HG03045 (cell line): ENCODE measurements around the gene CEP97.

Experiments
- ATAC-seq: cut with Tn5 transposase; IDR thresholded peaks from one replicate; pipeline ENCODE4 v1.9.1; 2021; ENCODE audit warnings: mild to moderate bottlenecking, moderate library complexity; ENCODE audit not compliant: unreplicated experiment

Gene CEP97

DNA sequence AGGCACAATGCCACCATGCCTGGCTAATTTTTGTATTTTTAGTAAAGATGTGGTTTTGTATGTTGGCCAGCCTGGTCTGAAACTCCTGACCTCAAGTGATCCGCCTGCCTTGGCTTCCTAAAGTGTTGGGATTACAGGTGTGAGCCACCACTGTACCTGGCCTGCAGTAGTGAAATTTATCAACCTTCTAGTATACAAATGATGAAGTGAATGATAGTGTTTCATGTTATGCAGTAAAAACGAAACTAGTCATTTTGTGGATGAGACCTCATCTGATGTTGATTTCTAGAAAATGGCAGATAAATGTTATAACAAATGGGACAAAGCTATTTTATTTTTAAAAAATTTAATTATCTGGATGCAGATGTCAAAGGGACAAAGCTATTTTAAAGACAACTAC, 87.5 kb downstream of the CEP97 start:
- ATAC-seq, result no peak

DNA sequence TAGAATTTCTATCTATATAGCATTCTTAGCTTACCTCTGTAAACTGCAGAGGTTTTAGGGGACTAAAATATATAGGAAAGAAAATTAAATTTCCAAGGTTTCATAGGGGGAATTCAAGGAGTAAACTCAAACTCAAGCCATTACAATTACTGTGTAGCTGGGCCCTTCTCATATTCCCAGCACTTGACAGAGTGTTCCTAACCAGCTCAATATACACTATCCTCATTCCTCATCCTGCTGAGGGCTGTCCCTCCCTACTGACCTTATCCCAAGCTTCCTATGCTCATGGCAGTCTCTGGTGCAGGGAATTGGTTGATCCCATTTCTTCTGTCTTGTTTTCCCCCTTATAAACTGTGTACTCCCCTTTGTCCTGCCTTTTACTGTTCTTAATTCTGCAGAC, 88.5 kb downstream of the CEP97 start:
- ATAC-seq, result no peak

DNA sequence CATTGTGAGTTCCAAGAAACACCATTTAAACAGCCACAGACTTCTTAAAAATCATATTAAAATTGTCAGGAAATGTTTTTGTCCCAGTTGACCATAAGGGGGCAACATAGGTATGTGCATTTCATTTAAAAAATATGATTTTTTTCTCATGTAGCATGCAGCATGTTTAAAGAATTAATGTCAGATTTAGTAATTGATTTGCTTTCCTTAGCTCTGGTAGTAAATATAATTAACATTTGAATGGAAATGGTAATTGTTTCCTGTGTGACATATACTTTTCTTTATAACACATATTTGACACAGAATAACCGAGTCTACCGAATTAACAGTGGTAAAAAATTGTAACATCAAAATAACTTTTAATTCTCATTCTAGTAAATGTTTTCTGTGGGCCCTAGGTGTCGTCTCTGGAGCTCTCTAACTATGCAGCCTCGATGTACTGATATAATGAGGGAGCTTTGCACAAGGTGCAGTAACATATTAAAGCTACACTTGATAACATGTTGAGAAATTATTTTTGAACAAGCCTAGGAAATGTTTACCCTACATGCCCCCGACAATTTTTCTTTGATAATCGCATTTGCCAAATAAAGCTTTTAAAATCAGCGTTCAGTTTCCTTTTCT, 89.5 kb downstream of the CEP97 start:
- no peak for ATAC-seq

DNA sequence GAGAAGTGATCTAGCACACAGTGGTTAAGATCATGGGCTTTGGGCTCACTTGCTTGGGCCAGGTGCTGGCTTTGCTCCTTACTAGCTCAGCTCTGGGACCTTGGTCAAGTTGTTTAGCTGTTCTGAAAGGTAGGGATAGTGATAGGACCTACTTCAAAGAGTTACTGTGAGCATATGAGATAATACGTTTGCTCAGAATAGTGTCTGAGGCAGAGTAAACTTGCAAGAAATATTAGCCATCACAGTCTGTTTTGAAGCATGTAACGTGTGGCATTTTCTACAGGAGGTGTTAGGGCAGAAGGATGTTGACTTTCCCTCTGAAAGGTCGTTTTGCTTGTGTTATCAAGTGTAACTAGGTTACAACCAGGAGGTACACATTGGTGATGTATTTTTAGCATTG, 90.4 kb downstream of the CEP97 start:
- no peak for ATAC-seq

GRCh38 chr3:101816215-101817149, 92.1 kb downstream of the CEP97 start:
- no peak for ATAC-seq

DNA sequence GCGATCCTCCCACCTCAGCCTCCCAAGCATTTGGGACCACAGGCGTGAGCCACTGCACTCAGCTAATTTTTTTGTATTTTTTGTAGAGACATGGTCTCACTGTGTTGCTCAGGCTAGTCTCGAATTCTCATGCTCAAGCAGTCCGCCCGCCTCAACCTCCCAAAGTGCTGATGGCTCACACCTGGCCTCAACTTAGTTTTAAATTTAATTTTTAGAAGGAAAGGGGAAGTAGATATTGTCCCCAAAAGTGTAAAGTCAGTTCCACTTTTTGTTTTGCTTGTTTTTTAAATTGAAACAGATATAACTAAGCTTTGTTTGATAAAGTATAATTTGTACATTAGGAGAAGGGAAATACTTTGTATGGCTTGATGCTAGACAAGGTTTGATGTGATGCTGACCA, 93.6 kb downstream of the CEP97 start:
- no peak for ATAC-seq

- no peak for ATAC-seq
Measured at GRCh38 chr3:101819649-101820206, 95.3 kb downstream of the CEP97 start.
